Stomach (tissue), 9 donors: ENCODE results near the gene NUMB. TPM values are rescaled to one million over a fixed set of nuclear protein-coding genes. Genes with fewer than 3 reads are reported as not detected.
A peak's percentile ranks its signal among the peaks of the same experiment; 100 is the strongest.

Experiments
- DNase-seq, 2 donors: peaks; one replicate each; pipeline versions ENCODE4 v3.0.0 to v3.0.0-alpha.2; 2013 to 2019
- H3K27ac ChIP-seq, 5 donors: fragments of 200-600 bp in 4 of 5; sonication (generic) in 4 of 5; one replicate each; pipeline ENCODE4 v1.5.1; 2013 to 2019; ENCODE audit warnings: mild to moderate bottlenecking in 1 of 5, moderate library complexity in 1 of 5
- H3K27me3 ChIP-seq, 3 donors: fragments of 200-600 bp; sonication (generic); one replicate each; pipeline ENCODE4 v1.5.1; 2017 to 2019; ENCODE audit warnings: mixed run types in 1 of 3
- H3K36me3 ChIP-seq, 4 donors: fragments of 200-600 bp; sonication (generic); 1 replicate in 3 of 4; 2 replicates in 1 of 4; pipeline ENCODE4 v1.5.1; 2016 to 2019
- H3K4me1 ChIP-seq, 4 donors: fragments of 200-600 bp; sonication (generic); one replicate each; pipeline ENCODE4 v1.5.1; 2016 to 2019
- H3K4me3 ChIP-seq, 4 donors: fragments of 200-600 bp; sonication (generic) in 3 of 4; one replicate each; pipeline ENCODE4 v1.5.1; 2016 to 2019; ENCODE audit warnings: mild to moderate bottlenecking in 1 of 4
- H3K9me3 ChIP-seq, 4 donors: fragments of 200-600 bp; sonication (generic); one replicate each; pipeline ENCODE4 v1.5.1; 2016 to 2019
- EP300 ChIP-seq: sonication (generic); formaldehyde crosslinking; IDR thresholded peaks from one replicate; pipeline ENCODE4 v1.6.1; 2017; ENCODE audit warnings: antibody characterized with exemption
- POLR2A ChIP-seq, 4 donors: fragments of 450-650 bp; IDR thresholded peaks; one replicate each; pipeline ENCODE4 v1.6.1; 2016; ENCODE audit warnings: antibody characterized with exemption in 4 of 4, control low read depth in 2 of 4, mild to moderate bottlenecking in 1 of 4, moderate library complexity in 1 of 4
- POLR2AphosphoS5 ChIP-seq, 3 donors: sonication (generic); formaldehyde crosslinking; IDR thresholded peaks; one replicate each; pipeline ENCODE4 v1.6.1; 2016; ENCODE audit warnings: antibody characterized with exemption in 3 of 3
- WGBS, 5 donors: extraction: QIAGEN DNeasy Blood & Tissue Kit in 3 of 5; methylation state at CpG; one replicate each; pipeline versions ENCODE4 v1.1.5 to v1.1.7; 2013 to 2018; 5-methylcytosine and 5-hydroxymethylcytosine counted together
- intact Hi-C: fragments of 100-400 bp; cut with DNase I; formaldehyde crosslinking; loops from one replicate; pipeline ENCODE4 v1.15.1; 2023; ENCODE audit warnings: low total_unique reads
- polyA plus RNA-seq, 3 donors: library from polyadenylated mRNA; stranded (reverse); fragments of 200-250 nt; gene quantifications; one replicate each; pipeline ENCODE4 v1.2.3, GENCODE V29; 2013
- total RNA-seq, 5 donors: library from RNA; depleted of rRNA; stranded (reverse); fragments of >200 nt; gene quantifications; one replicate each; pipeline versions ENCODE4 v1.1.0 to v1.2.3, GENCODE V29; 2014 to 2016
- TF ChIP-seq, protein P1 (sequence below), 7 experiments: fragments of 450-650 bp in 4 of 7; fragments of 200-600 bp in 3 of 7; sonication (generic) in 3 of 7; IDR thresholded peaks; one replicate each; pipeline ENCODE4 v1.5.1; 2016 to 2019; ENCODE audit warnings: antibody characterized with exemption in 7 of 7, control low read depth in 2 of 7, mild to moderate bottlenecking in 1 of 7
- donor health status: healthy with polysubstance abuse.
- donor health status: Bipolar disorder and iron deficiency.
- donor health status: healthy.

NUMB gene
- total and polyA plus RNA-seq, 8 donors = 26.4 to 135 (median 50.0) TPM

DNA sequence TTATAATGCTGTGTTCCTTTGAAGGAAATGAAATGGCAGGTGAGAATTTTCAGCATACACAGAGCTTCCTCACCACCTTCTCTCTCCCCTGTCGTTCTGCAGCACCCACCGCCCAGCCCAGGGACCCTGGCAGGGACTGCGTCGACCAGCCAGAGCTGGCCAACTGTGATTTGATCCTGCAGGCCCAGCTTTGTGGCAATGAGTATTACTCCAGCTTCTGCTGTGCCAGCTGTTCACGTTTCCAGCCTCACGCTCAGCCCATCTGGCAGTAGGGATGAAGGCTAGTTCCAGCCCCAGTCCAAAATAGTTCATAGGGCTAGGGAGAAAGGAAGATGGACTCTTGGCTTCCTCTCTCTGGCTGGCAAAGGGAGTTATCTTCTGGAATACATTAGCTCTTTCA is 186.0 kb downstream of the NUMB start:
- TF ChIP-seq, protein P1, sequence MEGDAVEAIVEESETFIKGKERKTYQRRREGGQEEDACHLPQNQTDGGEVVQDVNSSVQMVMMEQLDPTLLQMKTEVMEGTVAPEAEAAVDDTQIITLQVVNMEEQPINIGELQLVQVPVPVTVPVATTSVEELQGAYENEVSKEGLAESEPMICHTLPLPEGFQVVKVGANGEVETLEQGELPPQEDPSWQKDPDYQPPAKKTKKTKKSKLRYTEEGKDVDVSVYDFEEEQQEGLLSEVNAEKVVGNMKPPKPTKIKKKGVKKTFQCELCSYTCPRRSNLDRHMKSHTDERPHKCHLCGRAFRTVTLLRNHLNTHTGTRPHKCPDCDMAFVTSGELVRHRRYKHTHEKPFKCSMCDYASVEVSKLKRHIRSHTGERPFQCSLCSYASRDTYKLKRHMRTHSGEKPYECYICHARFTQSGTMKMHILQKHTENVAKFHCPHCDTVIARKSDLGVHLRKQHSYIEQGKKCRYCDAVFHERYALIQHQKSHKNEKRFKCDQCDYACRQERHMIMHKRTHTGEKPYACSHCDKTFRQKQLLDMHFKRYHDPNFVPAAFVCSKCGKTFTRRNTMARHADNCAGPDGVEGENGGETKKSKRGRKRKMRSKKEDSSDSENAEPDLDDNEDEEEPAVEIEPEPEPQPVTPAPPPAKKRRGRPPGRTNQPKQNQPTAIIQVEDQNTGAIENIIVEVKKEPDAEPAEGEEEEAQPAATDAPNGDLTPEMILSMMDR (IDR thresholded peaks at IDR 0.05) = no peak
- no peak for TF ChIP-seq POLR2AphosphoS5 (IDR thresholded peaks at IDR 0.05)
- TF ChIP-seq EP300 = no peak
- no peak for TF ChIP-seq POLR2A (IDR thresholded peaks at IDR 0.05)
- peaks cover 24 to 69% (median 57%) of the 10 kb centered on the region in 4 donors for H3K36me3 ChIP-seq
- no peaks in the 10 kb centered on the region for H3K27me3 ChIP-seq
- no peaks in the 10 kb centered on the region for H3K9me3 ChIP-seq
- no peak overlapping the region for H3K4me3 ChIP-seq
- intact Hi-C loops = no loop called here
- 63 to 89% (median 79%) methylated on average over 6 of the region's 6 CpGs for WGBS, 5 donors
- no peak for DNase-seq
- H3K4me1 ChIP-seq = peaks cover 10 to 25% (median 14%) of the 10 kb centered on the region in 4 donors
- H3K27ac ChIP-seq = no peak overlapping the region

DNA sequence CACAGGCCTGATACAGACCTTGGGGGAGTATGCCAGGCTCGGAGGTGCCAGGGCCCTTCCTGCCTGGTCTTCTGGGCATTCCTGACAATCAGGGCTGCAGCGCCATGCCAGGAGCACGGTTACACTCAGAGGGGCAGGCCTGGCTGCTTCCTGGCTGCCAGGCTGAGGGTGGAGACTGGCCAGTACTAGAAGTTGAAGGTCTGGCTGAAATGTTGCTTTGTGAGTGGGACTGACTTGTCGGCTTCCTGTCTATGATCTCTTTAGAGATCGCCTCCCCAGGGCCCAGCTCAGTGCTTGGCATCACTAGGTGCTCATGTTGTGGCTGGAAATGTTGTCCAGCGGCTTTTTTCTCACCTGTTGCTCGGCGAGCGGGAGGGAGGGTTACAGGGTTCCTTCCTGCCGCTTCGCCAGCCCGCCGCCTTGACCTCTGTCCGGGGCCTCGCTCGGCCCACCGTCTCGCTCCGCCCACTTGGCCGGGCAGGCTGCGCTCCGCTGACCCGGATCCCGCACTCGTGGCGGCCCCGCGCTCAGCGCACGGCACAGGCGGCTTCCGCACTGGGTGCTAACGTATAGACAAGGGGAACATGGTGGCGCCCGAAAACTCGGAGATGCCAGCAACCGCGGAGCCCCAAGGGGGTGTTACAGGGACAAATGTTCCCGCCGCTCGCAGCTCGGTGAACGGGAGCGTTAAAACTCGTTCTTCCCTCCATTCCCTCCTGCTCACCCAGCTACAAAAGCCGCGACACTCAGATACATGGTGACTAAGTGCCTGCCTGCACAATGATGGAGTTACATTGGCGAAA is 188.4 kb downstream of the NUMB start:
- peaks cover 11 to 69% (median 43%) of the 10 kb centered on the region in 4 donors for H3K36me3 ChIP-seq
- peak; percentile 64 to 66 for DNase-seq
- H3K4me1 ChIP-seq = peaks cover 10 to 25% (median 14%) of the 10 kb centered on the region in 4 donors
- intact Hi-C loops = no loop called here
- peak overlapping the region; percentile 34 to 48 (median 38) for H3K4me3 ChIP-seq
- 5 to 27% (median 10%) methylated on average over 15 to 48 of the region's 48 CpGs for WGBS, 5 donors
- TF ChIP-seq, protein P1 (IDR thresholded peaks at IDR 0.05) = no peak
- TF ChIP-seq EP300 = no peak
- H3K27me3 ChIP-seq = no peaks in the 10 kb centered on the region
- H3K9me3 ChIP-seq = no peaks in the 10 kb centered on the region
- H3K27ac ChIP-seq = peak overlapping the region; percentile 9 to 66 (median 41)

DNA sequence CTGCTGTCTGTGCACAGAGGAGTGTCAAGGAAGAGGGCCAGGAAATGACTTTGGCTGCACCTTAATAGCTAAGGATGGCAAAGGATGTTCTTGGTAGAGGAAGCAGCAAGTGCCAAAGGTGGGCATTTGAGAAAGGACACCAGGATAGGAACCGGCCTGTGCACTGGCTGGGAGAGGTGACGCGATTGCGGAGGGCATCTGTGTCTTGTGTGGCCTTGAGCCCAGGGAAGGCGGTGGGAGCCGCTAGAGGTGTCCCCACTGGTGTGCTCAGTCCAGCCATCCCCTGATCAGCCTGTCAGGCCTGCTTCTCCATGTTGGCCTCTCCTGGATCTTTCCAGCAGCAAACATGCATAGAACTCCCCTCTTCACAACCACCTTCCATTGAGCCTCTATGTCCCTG is 190.9 kb downstream of the NUMB start:
- Histone ChIP-seq H3K27me3 (no peaks in the 10 kb centered on the region), H3K36me3 (peaks cover 0 to 69% (median 33%) of the 10 kb centered on the region in 4 donors), H3K4me1 (peaks cover 10 to 19% (median 14%) of the 10 kb centered on the region in 4 donors), H3K4me3 (no peak overlapping the region), H3K27ac (no peak overlapping the region), H3K9me3 (no peaks in the 10 kb centered on the region)
- DNase-seq = no peak
- 94 to 97% (median 96%) methylated on average over 6 of the region's 6 CpGs for WGBS, 5 donors
- intact Hi-C loops = no loop called here
- TF ChIP-seq, protein P1 (IDR thresholded peaks at IDR 0.05) = no peak
- no peak for TF ChIP-seq POLR2A (IDR thresholded peaks at IDR 0.05)
- TF ChIP-seq POLR2AphosphoS5 (IDR thresholded peaks at IDR 0.05) = no peak
- no peak for TF ChIP-seq EP300

DNA sequence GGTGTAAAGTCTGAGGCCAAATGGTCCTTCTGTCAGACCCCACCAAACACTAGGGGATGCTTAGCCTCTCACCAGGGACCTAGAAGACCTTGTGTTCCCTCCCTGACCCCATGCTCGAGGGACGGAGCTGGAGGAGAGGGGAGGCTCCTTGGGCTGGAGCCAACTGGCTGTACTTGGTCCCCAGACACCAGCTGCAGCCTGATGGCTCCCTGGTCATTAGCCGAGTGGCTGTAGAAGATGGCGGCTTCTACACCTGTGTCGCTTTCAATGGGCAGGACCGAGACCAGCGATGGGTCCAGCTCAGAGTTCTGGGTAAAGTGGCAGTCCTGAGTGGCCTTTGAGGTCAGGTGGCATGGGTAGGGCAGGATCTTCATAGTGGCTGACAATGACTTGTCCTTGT is 192.0 kb downstream of the NUMB start:
- Histone ChIP-seq H3K4me3 (no peak overlapping the region), H3K27me3 (no peaks in the 10 kb centered on the region), H3K9me3 (no peaks in the 10 kb centered on the region), H3K27ac (no peak overlapping the region), H3K4me1 (peaks cover 10 to 17% (median 13%) of the 10 kb centered on the region in 4 donors), H3K36me3 (peaks cover 0 to 76% (median 33%) of the 10 kb centered on the region in 4 donors)
- TF ChIP-seq POLR2A (IDR thresholded peaks at IDR 0.05) (no peak), EP300 (no peak), POLR2AphosphoS5 (IDR thresholded peaks at IDR 0.05) (no peak)
- TF ChIP-seq, protein P1 (IDR thresholded peaks at IDR 0.05) = no peak
- intact Hi-C loops = no loop called here
- DNase-seq = no peak
- WGBS, 5 donors = 84 to 97% (median 89%) methylated on average over 5 to 7 of the region's 7 CpGs
